GM18868 (cell line): ENCODE measurements around the gene OSBPL9.
"Not testable (repeated sequence)": the region's sequence is repeated elsewhere in the genome, so short reads cannot be mapped to it uniquely, and the experiment has no call there.

Experiments used
- ATAC-seq: cut with Tn5 transposase; IDR thresholded peaks from one replicate; pipeline ENCODE4 v1.9.1; 2021; ENCODE audit warnings: mild to moderate bottlenecking, moderate library complexity; ENCODE audit not compliant: unreplicated experiment

OSBPL9 gene

DNA sequence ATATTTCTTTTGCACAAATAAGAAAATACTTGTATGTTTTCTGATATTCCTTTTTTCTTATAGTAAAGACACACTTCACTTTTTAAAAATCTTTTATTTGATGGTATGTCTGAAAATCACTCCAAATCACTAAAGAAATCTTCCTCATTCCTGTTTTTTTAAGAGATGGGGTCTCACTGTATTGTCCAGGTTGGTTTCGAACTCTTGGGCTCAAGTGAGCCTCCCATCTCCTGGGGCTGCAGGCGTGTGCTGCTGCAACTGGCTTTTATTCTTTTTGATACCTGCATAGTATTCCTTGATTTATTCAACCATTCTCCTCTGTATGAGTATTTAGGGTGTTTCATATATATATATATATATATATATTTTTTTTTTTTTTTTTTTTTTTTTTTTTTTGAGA is 88.1 kb downstream of the OSBPL9 start:
- no peak for ATAC-seq

DNA sequence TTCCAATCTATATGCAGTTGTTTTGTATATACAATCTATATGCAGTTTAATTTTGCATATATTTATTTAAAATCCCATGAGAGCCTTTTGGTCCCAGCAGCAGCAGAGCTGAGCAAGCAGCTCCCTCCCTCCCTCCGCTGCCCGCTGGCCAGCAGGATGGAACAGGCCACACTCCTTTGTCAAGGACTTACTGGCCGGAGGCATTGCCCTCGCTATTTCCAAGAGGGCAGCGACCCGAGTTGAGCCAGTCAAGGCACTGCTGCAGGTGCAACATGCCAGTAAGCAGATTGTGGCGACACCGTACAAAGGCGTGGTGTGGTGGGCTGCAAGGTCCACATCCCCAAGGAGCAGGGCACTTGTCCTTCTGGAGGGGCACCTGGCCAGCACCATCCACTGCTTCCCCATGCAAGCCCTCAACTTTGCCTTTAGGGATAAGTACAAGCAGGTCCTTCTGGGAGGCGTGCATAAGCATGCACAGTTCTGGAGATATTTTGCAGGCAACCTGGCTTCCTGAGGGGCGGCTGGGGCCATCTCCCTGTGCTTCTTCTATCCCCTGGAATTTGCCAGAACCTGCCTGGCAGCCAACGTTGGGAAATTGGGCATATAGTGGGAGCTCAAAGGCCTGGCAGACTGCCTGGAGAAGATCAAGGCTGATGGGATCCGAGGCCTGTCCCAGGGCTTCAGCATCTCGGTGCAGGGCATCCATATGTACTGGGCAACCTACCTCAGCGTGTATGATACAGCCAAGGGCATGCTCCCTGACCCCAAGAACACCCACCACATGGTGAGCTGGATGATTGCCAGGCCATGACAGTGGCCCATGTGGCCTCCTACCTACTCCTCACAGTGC is 92.2 kb downstream of the OSBPL9 start:
- no peak for ATAC-seq

DNA sequence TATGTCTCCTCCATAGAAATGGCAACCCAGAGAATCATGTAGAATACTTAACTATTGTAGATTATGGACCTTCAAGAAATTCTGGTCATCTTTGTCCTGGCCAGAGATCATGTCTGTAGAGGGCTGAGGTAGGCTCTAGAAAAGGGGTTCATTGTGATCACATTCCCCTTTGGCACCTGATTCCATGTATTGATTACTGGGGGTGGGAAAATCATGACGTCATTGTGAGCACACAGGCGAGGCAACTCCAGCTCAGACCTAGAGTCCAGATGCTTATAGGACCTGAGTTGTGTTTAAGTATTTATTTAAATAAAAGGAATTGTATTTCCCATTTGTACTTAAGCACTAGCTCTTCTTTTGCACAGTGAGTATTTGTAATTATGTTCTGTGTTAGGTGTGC is 93.1 kb downstream of the OSBPL9 start:
- no peak for ATAC-seq

DNA sequence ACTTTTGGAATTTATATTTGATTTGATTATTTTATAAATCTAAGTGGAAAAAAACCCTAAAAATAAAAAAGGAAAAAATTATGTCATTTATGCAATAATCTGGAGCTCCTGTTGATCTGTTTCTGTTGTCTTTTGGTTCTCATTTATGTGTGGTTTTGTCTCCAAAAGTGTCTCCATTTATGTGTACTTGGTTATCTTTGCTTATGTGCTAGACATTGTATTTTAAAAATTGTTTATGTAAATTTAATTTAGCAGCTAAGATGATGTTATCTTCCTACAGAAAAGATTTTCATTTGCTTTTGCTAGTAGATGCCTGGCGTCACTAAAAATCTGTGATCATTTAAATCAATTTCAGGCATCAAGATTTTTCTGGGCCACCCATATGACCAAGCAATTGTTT is 95.7 kb downstream of the OSBPL9 start:
- no peak for ATAC-seq

DNA sequence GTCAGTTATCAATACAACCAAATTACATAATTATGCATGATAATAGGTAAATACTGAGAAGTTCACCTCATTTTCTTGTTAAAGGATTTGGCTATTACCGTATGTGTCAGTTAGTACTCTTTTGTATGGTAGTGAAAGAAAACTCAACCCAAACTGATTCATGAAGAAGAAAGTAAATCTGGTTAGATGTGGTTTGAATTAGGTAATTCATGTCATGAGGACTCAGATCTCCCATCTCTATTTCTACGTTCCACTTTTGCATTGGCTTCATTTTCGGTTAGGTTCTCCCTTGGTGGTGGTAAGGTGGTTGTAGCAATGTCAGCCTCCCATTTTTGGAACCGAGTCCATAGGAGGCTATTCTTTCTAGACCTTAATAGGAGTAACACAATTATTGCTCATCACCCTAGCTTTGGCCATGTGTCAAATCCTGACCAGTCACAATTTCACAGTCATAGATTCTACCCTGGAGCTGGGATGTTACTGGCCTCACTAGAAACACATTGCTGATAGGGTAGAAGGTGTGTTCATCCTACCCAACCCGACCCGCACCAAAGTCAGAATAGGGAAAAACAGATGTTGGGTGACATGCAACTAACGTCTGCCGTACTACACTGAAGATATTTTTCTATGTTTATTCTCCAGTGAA is 97.6 kb downstream of the OSBPL9 start:
- ATAC-seq, result no peak

DNA sequence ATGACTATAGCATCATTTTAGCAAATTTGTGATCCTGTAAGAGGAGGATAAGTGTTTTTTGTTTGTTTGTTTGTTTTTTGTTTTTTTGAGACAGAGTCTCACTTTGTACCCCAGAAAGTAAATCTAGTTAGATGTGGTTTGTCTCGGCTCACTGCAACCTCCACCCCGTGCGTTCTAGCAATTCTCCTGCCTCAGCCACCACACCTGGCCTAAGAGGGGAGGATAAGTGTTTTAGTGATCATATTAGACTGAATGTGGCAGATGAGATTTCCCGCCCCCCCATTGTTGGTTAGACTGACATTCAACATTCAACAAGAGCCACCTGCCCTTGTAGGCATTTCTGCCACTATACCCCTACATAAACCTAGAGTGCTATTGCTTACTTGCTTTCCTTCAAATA is 98.5 kb downstream of the OSBPL9 start:
- ATAC-seq, result no peak

DNA sequence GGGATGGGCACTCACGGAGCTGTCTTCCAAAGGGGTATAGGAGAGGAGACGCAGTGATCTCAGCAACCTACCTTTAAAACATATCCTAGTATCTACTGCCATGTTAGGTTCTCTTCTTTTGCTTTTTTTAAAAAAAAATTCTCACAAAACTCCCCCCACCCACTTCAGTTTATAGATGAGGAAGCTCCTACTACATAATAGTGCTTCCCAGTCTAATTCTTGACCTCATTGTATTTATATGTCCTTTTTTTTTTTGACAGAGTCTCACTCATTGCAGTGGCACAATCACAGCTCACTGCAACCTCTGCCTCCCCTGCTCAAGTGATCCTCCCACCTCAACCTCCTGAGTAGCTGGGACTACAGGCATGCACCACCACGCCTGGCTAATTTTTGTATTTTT is 99.9 kb downstream of the OSBPL9 start:
- no peak for ATAC-seq

DNA sequence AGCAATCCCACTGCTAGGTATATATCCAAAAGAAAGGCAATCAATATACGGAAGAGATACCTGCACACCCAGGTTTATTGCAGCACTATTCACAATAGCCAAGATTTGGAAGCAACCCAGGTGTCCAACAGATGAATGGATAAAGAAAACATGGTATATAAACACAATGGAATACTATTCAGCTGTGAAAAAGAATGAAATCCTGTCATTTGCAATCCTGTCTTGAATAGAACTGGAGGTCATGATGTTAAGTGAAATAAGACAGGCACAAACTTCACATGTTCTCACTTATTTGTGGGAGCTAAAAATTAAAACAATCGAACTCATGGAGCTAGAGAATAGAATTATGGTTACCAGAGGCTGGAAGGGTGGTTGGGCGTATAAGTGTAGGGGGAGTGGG is 101.0 kb downstream of the OSBPL9 start:
- no peak for ATAC-seq

DNA sequence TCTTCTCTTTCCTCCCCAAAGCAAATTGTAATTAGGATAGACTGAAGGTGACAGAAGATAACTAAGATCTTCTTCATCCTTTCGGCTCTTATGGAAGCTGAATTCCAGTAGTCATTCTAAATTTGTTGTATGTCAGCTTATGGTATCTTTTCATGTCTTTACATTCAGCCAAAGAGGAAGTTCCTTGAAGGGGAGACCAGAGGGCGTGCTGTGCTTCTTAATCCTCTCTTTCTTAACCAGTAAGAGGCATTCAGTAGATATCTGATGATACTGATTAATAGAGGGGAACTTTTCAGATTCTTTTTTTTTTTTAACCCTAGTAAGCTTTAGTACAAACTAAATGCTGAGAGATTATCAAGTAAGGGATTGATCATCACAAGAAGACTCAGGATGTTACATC is 102.3 kb downstream of the OSBPL9 start:
- ATAC-seq, result no peak

DNA sequence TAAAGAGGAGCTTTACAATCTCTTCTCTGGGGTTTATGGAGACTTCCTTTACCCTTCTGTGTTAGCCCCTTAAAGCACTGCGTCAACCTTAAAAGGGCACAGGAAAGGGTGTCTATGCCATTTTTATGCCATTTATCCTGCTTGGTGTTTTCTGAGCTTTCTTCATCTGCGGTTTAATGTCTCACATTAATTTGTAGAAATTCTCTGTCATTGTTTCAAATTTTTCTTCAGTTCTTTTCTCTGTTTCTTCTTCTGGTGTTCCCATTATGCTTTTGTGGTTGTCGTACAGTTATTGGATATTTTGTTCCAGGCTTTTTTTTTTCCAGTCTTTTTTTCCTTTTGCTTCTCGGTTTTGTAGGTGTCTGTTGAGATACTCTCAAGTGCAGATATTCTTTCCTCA is 107.9 kb downstream of the OSBPL9 start:
- ATAC-seq, result no peak

DNA sequence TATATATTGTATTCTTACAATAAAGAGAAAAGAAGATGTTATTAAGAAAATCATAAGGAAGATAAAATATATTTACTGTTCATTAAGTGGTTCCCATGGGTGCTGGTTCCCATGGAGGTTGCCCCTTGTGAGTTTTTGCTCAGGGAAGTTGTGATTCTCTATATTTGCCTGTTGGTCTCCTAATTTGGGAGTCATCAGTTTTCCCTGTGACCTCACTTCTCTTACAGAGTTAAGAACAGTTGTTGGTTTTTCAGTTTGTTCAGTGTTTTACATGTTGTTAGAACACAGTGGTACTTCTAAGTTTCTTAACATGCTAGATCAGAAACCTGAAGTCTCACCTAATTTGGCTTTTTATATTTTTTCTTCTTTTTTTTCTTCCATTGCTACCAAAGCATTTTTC is 109.2 kb downstream of the OSBPL9 start:
- no peak for ATAC-seq

DNA sequence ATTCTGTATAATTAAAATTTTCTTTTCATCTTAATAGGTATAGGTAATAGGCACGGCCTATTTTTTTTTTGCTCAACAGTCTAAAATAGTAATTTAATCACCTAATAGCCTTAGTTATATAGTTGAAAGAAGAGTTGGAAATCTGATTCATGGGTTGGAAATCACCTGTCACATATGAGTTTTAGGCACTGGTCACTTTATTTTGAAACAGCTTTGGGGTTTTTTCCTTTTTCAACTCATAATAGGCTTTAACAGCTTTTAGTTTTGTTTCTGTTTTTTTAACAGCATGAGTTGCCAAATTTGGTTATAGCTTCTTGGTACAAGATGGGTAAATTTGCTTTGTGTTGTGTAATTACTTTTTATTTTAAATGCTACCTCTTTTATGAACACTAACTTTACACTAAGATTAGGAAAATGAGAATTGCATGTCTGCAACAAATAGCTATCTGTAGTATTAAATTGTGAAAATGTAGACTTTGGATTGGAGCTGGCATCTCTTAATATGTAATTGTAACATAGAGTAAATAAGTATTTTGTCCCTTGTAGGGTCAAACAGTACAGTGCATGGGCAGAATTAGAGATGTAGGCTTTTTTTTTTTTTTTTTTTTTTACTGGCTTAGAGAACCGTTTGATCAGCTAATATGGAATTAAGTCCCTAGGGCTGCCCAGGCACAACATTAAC is 109.8 kb downstream of the OSBPL9 start:
- ATAC-seq, result no peak

DNA sequence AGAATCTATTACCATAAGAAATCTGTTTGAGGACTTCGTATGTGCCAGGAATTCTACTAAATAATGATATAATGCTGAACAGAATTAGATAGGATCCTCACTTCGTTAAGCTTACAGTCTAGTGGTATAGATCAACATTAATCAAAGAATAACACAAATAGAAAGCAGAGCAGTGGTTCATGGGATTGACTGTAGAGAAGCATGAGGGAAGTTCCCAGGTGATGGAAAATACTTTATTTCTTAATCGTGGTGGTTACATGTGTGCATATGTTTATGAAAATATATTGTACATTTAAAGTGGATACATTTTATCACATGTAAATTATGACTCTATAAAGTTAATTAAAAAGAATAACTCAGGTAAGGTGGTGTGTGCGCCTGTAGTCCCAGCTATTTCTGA is 110.5 kb downstream of the OSBPL9 start:
- no peak for ATAC-seq

DNA sequence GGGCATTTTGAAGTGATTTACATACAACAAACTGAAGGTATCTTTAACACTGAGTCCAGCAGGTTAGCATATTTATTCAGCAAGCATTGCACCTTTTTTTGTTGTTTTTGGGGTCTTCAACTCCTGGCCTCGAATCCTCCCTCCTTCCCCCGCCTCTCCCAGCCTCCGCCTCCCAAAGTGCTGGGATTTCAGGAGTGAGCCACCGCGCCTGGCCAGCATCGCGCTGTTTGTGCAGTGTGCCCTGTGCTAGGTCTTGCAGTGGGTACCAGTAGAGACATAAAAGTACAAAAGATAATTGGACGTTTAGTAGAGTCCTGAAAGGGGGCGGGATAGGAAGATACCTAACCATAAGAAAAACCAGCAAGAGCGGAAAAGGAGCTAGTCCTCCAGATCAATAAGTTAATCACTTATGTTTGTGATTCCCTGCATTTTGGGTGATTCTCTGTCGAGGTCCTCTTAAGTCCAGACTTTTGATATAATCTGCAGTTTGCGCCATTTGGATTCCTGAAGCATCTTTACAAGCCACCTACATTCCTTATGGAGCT is 111.8 kb downstream of the OSBPL9 start:
- no peak for ATAC-seq

DNA sequence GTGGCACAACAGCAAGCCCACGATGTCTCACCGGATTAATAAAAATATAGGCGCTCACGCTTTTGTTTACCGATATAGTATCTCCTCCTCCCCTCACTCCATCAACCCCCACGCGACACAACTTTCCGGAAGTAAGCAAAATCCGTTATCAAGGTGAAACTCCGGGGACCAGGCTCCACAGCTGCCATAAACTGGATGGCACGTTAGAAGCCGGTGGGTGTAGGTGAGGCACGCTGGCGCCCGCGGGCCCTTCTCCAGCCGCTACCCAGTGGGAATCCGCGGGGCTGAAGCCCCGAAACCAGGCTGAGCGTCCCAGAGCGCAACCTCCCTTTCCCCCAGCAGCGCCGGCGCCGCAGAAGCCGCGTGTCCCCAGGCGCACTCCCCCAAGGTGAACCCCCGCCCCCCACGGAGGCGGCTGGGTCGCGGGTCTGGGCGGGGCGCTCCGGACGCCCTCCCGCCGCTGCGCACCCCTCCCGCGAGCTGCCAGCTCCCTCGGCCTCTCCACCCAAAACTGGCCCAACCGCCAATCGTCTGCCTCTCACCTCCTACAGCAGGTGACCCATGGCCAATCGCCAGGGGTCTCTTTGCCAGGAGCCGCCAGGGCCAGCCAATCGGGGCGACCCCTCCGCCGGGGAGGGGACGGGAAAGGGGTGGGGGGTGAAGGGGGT is 112.4 kb downstream of the OSBPL9 start:
- ATAC-seq, result peak; percentile 88

DNA sequence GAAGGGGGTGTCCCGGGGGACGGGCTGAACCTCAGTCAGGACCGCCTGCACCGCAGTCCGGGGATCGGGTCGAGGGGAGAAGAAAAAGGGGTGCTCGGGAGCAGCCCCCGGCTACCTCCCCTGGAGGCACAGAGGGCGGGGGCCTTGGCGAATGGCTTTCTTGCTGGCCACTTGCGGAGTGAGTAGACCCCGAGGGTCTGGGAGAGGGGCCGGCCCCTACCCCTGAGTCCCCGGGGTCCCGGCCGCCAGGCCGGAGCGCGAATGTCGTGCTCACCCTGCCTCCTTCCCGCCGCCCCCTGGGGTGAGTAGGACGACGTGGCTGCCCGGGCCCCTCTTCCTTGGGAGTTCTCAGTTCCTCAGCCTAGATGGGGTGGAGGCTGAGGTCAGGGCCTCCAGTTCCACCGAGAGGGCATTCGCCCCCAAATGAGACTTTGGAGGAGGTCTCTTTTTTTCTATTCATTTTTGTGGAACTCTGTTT is 113.0 kb downstream of the OSBPL9 start:
- peak; percentile 8 for ATAC-seq

DNA sequence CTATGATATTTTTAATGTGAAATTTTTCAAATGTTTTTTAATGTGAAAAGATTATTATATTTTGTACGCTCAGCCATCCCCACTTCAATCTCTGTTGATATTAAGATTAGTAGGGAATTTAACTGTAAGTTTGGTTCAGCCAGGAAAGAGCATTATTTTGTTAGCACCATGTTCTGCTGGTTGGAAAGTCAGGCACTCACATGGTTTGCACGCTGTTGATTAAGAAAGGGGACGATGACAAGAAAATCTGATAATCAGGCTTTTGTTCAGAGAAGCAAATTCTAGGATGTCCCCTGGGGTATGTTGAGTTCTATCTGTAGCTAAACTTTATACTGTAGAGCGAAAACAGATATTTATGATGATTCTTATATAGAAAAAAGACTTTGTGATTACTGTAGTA is 115.1 kb downstream of the OSBPL9 start:
- ATAC-seq, result no peak

DNA sequence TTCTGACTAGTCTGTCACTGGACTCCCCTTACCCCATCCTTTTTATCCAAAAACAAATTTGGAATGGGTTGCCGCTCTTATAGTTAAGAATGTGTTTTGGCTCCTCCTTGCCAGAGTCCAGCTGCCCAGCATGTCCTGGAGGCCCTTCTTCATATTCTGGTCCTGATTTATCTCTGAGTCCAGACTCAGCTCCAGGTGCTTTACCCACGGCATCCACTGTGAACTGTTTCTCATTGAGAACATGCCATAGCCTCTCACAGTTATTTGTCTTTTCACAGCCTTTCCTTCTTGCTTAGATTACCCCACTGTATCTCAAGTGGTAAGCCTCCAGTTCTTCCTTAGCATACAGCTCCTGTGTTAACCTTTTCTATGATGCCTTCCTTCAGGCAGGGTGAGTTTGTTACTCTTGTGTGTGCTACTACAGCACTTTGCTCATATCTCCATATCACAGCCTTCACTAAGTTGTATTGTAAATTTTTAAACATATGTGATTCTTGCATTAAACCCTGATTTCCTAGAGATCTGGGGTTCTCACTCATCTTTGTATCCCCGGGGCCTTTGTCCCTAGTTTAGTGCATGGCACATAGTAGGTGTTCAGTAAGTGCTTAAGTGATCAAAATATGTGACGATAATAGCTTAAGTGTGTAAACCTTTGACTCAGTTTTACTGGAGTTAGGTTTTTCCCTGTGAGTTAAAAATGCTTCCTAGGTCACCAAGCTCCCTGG is 116.0 kb downstream of the OSBPL9 start:
- ATAC-seq, result no peak

DNA sequence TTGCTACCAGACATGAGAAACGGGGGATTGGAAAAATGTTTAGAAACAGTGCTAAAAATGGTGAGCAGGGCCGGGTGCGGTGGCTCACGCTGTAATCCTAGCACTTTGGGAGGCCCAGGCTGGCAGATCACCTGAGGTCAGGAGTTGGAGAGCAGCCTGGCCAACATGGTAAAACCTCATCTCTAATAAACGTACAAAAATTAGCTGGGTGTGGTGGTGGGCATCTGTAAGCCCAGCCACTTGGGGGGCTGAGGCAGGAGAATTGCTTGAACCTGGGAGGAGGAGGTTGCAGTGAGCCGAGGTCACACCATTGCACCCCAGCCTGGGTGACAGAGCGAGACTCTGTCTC is 116.5 kb downstream of the OSBPL9 start:
- not testable (repeated sequence) for ATAC-seq

DNA sequence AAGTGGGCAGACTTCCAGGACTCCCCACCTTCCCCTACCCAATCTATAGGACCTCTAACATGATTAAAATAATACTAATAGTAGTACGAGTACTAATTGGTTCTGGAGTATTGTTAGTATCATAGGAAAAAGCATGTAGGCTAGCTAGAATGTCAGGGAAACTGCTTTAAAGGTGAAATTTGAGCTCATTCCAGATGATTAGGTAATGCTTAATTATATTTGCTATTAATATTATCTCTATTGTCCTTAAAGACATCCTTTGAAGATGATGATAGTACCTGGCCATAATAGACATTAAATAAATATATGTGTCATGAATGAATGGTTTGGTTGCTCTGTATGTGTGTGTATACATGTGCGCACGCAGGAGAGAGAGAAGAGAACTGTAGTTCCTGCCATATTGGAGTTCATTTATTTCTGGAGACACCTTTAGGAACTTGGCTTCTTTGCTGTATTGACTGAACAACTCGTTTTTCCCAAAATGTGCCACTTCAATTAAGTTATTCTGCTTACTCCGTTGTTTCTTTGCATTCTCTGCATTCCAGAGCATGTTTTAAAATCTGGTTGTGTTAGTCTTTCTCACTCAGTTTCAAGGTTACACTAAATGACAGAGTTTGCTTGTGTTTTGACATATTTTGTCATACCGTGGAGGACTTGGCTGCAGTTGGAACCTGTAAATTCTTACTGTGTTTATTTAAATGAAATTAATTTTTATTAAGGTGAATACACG is 117.1 kb downstream of the OSBPL9 start:
- ATAC-seq, result no peak
